IPS DF 6.9 (cell line): ENCODE data around the gene ADCY2.

Source experiments
- DNase-seq: peaks from one replicate; pipeline ENCODE4 v3.0.0-alpha.2; 2013; ENCODE audit warnings: low read depth, low spot score
- H3K27ac ChIP-seq: one replicate; pipeline ENCODE4 v1.5.1; 2013; ENCODE audit warnings: low read length, control low read depth
- H3K27me3 ChIP-seq: 2 replicates; pipeline ENCODE4 v1.6.1; 2013; ENCODE audit warnings: mild to moderate bottlenecking, low read length; ENCODE audit not compliant: control insufficient read depth, insufficient read depth
- H3K36me3 ChIP-seq: 2 replicates; pipeline ENCODE4 v1.6.1; 2013; ENCODE audit warnings: low read length; ENCODE audit not compliant: control insufficient read depth, insufficient read depth
- H3K4me1 ChIP-seq: 2 replicates; pipeline ENCODE4 v1.6.1; 2013; ENCODE audit warnings: low read length; ENCODE audit not compliant: control insufficient read depth, insufficient read depth
- H3K4me3 ChIP-seq: 2 replicates; pipeline ENCODE4 v1.5.1; 2013; ENCODE audit warnings: mild to moderate bottlenecking, low read length
- H3K9me3 ChIP-seq: 2 replicates; pipeline ENCODE4 v1.6.1; 2013; ENCODE audit warnings: low read length, inconsistent platforms; ENCODE audit not compliant: control insufficient read depth, insufficient read depth
- WGBS: extraction: QIAGEN DNeasy Blood & Tissue Kit; methylation state at CpG from one replicate; pipeline ENCODE4 v1.1.7; 2013; ENCODE audit warnings: mixed read lengths, missing lambda C conversion rate; ENCODE audit not compliant: insufficient read length, insufficient coverage; 5-methylcytosine and 5-hydroxymethylcytosine counted together

The ADCY2 gene

GRCh38 chr5:7437836-7438235, 41.9 kb downstream of the ADCY2 start:
- H3K36me3 ChIP-seq = no peaks in the 10 kb centered on the region
- no CpG with 5 or more reads among the region's 1 CpG for WGBS

GRCh38 chr5:7445068-7445467, 49.1 kb downstream of the ADCY2 start:
- Histone ChIP-seq H3K27ac (no peak overlapping the region), H3K36me3 (no peaks in the 10 kb centered on the region), H3K27me3 (no peaks in the 10 kb centered on the region), H3K4me1 (no peaks in the 10 kb centered on the region), H3K9me3 (no peaks in the 10 kb centered on the region), H3K4me3 (no peak overlapping the region)
- WGBS = no CpG with 5 or more reads among the region's 2 CpGs
- DNase-seq = no peak

More at GRCh38 chr5:7437836-7438235, 41.9 kb downstream of the ADCY2 start:
- H3K9me3 ChIP-seq = no peaks in the 10 kb centered on the region
- no peaks in the 10 kb centered on the region for H3K4me1 ChIP-seq
- no peaks in the 10 kb centered on the region for H3K27me3 ChIP-seq
- no peak for DNase-seq
- H3K4me3 ChIP-seq = no peak overlapping the region
- H3K27ac ChIP-seq = no peak overlapping the region

DNA sequence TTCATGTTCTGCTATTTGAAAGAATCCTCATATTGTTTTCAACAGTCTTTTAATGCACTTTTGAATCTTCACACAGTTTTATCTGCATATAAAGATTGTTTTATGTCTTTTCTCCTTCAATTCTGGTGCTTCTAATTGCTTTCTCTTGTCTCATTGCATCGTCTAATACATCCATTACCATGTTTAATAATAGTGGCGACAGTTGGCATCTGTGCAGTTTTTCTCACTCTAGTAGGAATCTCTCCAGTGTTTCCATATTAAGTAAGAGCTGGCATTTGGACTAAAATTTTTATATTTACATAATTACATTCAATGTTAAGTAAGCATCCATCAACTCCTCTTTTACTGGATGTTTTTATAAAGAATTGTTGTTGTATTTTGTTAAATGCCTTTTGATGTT, 49.9 kb downstream of the ADCY2 start:
- Histone ChIP-seq H3K27ac (no peak overlapping the region), H3K27me3 (no peaks in the 10 kb centered on the region), H3K4me1 (no peaks in the 10 kb centered on the region), H3K4me3 (no peak overlapping the region), H3K36me3 (no peaks in the 10 kb centered on the region), H3K9me3 (no peaks in the 10 kb centered on the region)
- no peak for DNase-seq
- no CpG with 5 or more reads among the region's 2 CpGs for WGBS

GRCh38 chr5:7446913-7447312, 51.0 kb downstream of the ADCY2 start:
- no peak overlapping the region for H3K4me3 ChIP-seq
- no peaks in the 10 kb centered on the region for H3K27me3 ChIP-seq
- no CpG with 5 or more reads among the region's 8 CpGs for WGBS
- H3K36me3 ChIP-seq = no peaks in the 10 kb centered on the region
- no peak overlapping the region for H3K27ac ChIP-seq
- H3K9me3 ChIP-seq = no peaks in the 10 kb centered on the region
- DNase-seq = no peak
- no peaks in the 10 kb centered on the region for H3K4me1 ChIP-seq

- no peaks in the 10 kb centered on the region for H3K9me3 ChIP-seq
- no peaks in the 10 kb centered on the region for H3K27me3 ChIP-seq
- no peak overlapping the region for H3K4me3 ChIP-seq
- no peak for DNase-seq
- 0 out of 2 replicates have a peak, but pooled peaks cover 1% of the 10 kb centered on the region for H3K4me1 ChIP-seq
- H3K36me3 ChIP-seq = no peaks in the 10 kb centered on the region
- no peak overlapping the region for H3K27ac ChIP-seq
- no CpG with 5 or more reads among the region's 2 CpGs for WGBS
These were observed 58.0 kb downstream of the ADCY2 start for GRCh38 chr5:7453947-7454346.

- Histone ChIP-seq H3K9me3 (no peaks in the 10 kb centered on the region), H3K27me3 (no peaks in the 10 kb centered on the region), H3K4me3 (no peak overlapping the region), H3K27ac (no peak overlapping the region), H3K36me3 (no peaks in the 10 kb centered on the region), H3K4me1 (0 out of 2 replicates have a peak, but pooled peaks cover 1% of the 10 kb centered on the region)
- DNase-seq = no peak
- no CpG with 5 or more reads among the region's 2 CpGs for WGBS
These were observed 60.3 kb downstream of the ADCY2 start for GRCh38 chr5:7456206-7456605.

DNA sequence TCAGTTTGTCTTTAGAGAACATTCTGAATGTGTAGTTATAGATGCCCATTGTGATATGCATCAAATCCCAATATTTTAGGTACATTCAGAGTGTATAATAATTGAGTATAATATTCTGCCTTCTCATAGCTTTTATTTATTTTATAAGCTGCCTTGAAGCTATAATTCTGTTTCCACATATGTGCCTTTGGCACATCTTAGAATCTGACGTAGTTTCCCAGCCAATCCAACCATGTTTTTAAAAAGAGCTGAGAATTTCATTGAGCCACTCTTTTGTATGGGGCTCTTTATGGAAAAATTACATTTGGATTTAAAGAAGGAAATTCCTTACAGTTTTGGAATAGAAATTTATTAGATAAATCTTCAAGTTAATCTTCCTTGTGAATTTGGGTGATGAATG, 65.4 kb downstream of the ADCY2 start:
- Histone ChIP-seq H3K27me3 (no peaks in the 10 kb centered on the region), H3K36me3 (no peaks in the 10 kb centered on the region), H3K4me1 (peaks cover 2% of the 10 kb centered on the region; the same call in 1 of the 2 replicates), H3K4me3 (no peak overlapping the region), H3K27ac (no peak overlapping the region), H3K9me3 (no peaks in the 10 kb centered on the region)
- no peak for DNase-seq
- WGBS = no CpG with 5 or more reads among the region's 1 CpG

DNA sequence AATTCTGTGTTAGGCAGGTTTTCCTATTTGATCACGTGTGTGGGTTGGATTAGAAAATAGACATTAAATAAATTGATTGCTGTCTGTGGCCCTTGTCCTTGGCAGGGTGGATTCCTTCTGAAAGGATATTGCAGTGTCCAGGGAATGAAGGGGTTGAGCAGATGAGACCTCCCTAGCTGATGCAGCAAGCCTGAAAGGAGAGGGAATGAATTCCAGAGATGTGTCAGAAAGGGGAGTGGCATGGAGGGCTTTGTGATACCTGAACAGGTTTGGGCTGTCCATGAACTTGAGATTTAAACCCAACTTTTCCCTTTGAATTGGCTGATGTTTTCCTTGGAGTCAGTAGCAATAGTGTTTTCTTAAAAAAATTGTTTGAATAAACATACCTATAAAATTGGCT, 66.8 kb downstream of the ADCY2 start:
- Histone ChIP-seq H3K4me3 (no peak overlapping the region), H3K9me3 (no peaks in the 10 kb centered on the region), H3K4me1 (peaks cover 4% of the 10 kb centered on the region; the same call in 1 of the 2 replicates), H3K36me3 (no peaks in the 10 kb centered on the region), H3K27me3 (no peaks in the 10 kb centered on the region), H3K27ac (no peak overlapping the region)
- no CpG with 5 or more reads among the region's 1 CpG for WGBS
- DNase-seq = no peak

DNA sequence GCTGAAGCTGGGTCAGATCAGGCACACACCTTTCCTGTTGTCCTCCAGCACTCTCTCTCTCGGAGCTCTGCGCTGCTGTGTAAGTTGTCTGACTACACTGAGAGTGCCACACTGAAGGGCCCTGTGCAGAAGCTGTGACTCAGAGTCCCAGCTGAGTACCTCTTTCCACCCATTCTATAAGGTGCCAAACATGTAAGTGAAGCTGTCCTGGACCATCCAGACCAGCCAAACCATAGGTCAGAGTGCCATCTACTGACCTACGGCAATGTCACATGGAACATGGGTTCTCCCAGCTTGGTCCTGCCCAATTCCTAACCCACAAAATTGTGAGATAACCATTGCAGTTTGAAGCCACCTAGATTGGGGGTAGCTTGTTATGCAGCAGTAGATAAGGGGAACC, 68.2 kb downstream of the ADCY2 start:
- Histone ChIP-seq H3K9me3 (no peaks in the 10 kb centered on the region), H3K4me1 (peaks cover 4% of the 10 kb centered on the region; the same call in 1 of the 2 replicates), H3K4me3 (no peak overlapping the region), H3K36me3 (no peaks in the 10 kb centered on the region), H3K27ac (no peak overlapping the region), H3K27me3 (no peaks in the 10 kb centered on the region)
- DNase-seq = no peak
- no CpG with 5 or more reads among the region's 3 CpGs for WGBS

DNA sequence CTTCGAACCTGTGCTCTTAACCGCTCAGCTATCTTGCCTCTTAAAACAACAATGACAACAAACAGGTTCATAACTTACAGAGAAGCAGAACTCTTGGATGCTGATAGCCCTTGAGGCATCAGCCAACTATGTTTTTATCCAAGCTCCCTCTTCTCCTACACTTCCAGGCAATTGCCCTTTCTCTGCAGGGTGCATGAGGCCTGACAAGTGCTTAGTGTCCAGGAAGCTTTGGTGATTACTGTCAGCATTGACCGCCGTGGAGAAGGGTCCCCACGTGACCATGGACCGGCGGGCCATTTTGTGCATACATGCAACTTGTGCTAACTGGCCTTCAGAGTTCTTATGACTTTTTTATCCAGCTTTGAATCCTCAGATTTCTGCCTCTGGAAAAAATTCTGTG, 71.2 kb downstream of the ADCY2 start:
- no peak overlapping the region for H3K27ac ChIP-seq
- H3K4me3 ChIP-seq = no peak overlapping the region
- H3K9me3 ChIP-seq = no peaks in the 10 kb centered on the region
- H3K4me1 ChIP-seq = 0 out of 2 replicates have a peak, but pooled peaks cover 2% of the 10 kb centered on the region
- WGBS = no CpG with 5 or more reads among the region's 7 CpGs
- DNase-seq = no peak
- no peaks in the 10 kb centered on the region for H3K27me3 ChIP-seq
- no peaks in the 10 kb centered on the region for H3K36me3 ChIP-seq

DNA sequence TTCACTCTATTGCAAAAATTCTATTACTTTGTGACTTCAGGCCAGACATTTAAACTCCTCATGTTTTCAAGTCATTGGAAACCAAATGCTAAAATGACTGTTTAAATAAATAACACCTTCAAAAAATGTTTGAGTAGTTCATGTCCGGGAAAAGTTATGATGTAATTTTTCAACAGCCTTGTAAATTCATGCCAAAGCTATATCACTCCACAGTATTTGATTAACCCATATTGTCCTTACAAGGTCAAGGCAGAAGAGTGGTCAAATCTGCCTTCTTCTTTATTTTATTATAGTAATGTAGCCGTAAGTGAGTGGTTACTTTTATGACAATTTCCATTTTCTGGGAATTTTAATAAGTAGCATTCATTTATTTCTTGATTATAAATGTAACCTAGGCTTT, 72.8 kb downstream of the ADCY2 start:
- Histone ChIP-seq H3K36me3 (no peaks in the 10 kb centered on the region), H3K4me1 (0 out of 2 replicates have a peak, but pooled peaks cover 2% of the 10 kb centered on the region), H3K27ac (no peak overlapping the region), H3K27me3 (no peaks in the 10 kb centered on the region), H3K4me3 (no peak overlapping the region), H3K9me3 (no peaks in the 10 kb centered on the region)
- WGBS = no CpG with 5 or more reads among the region's 2 CpGs
- DNase-seq = no peak
